HFFc6 (cell line): ENCODE results near the gene PILRA. TPM values are rescaled to one million over a fixed set of nuclear protein-coding genes. Genes with fewer than 3 reads are reported as not detected.
"Not testable (repeated sequence)": the region's sequence is repeated elsewhere in the genome, so short reads cannot be mapped to it uniquely, and the experiment has no call there.

Experiments used
- DNase-seq: peaks from one replicate; pipeline ENCODE4 v3.0.0-alpha.2; 2018
- H3K27ac Mint-ChIP-seq: 2 replicates; pipeline ENCODE4 v1.8.0; 2020; ENCODE audit warnings: mild to moderate bottlenecking, mixed read lengths
- H3K27me3 Mint-ChIP-seq: 2 replicates; pipeline ENCODE4 v1.8.0; 2021; ENCODE audit warnings: mild to moderate bottlenecking, moderate library complexity, mixed read lengths; ENCODE audit not compliant: insufficient read depth
- H3K36me3 Mint-ChIP-seq: 2 replicates; pipeline ENCODE4 v1.8.0; 2021; ENCODE audit warnings: low read depth, mixed read lengths
- H3K4me1 Mint-ChIP-seq: 2 replicates; pipeline ENCODE4 v1.8.0; 2020; ENCODE audit warnings: low read depth, mixed read lengths
- H3K4me3 Mint-ChIP-seq: 2 replicates; pipeline ENCODE4 v1.8.0; 2020; ENCODE audit warnings: mild to moderate bottlenecking, moderate library complexity, mixed read lengths
- H3K9me3 Mint-ChIP-seq: 2 replicates; pipeline ENCODE4 v1.8.0; 2020; ENCODE audit warnings: mild to moderate bottlenecking, mixed read lengths
- CTCF ChIP-seq: fragments of 200-600 bp; sonication (generic); IDR thresholded peaks from 2 replicates; pipeline ENCODE4 v1.5.0; 2021; ENCODE audit warnings: antibody characterized with exemption, mild to moderate bottlenecking
- total RNA-seq, 6 experiments: library from RNA; stranded (reverse); fragmentation: NEBNext Ultra II Directional; extraction: Animal tissue kit (Norgen Biotek cat#: 25700); gene quantifications; 2 replicates in 1 of 6; 3 replicates in 5 of 6; pipeline ENCODE4 v1.2.3, GENCODE V29; 2021

The PILRA gene
- total RNA-seq, 6 experiments from 2014 or later, result 0.30 to 0.34 (median 0.31) TPM; not detected in 2

DNA sequence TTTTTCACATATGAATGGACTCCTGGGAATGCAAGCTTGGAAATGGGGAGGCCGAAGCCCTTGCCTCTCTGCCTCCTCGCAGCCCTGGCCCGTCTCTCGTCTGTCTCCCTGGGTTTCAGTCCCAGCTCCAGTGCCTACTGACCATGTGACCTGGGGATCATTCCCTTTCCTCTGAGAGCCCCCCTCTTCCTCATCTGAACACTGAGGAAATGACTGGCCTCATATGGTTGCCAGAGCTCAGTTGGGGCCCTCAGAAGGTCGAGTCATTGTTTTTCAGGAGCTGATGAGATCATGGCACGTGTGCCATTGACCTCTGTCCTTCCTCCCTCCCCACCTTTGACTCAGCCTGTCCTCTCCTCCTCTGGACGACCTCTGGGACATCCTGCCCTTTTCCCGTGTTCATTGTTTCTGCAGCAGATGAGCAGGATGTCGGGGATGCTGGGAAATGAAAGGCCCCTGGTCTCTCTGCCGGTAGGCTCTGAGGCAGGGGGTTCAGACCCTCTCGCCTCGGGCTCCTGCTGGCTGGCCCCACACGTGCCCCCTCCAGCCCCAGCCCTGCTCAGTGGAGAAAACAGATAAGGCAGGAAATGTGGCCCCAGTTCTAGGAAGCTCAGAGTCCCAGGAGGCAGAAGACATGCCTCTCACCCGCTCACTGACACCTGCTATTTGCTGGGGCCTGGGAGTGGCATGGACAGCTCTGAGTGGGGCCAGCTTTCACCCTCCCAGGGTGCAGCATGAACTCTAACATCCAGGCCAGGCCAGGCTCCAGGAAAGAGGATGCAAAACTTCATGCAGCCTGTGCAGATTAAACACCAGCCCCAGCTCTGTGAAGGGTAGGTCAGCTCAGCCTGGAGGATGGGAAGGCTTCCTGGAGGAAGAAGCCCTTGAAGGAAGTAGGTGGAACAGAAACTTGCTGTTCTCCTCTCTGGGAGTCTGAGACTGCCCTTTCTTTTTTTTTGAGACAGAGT, 71.3 kb downstream of the PILRA start:
- Mint-ChIP-seq H3K36me3 (no peaks in the 10 kb centered on the region), H3K4me3 (peak overlapping the region; percentile 4), H3K27me3 (peaks cover 7% of the 10 kb centered on the region; the same call in 1 of the 2 replicates), H3K9me3 (no peaks in the 10 kb centered on the region), H3K27ac (peak overlapping the region; percentile 91), H3K4me1 (peaks cover 44% of the 10 kb centered on the region)
- DNase-seq, result peak; percentile 47
- TF ChIP-seq CTCF, result no peak

DNA sequence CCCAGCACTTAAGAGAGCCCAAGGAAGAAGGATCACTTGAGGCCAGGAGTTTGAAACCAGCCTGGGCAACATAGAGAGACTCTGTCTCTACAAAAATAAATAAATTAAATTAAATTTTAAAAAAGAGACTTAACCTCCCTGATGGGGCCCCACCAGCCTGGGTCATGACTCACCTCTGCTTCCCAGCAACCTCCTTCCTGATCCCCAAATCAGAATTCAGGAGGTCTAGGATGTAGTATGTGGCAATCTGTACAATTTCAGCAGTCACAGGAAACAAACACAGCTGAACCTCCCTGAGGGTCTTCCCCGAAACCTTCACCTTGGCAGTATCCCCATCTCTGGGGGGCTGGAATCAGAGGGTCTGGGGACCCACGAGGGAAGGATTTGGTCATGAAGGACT, 72.8 kb downstream of the PILRA start:
- Mint-ChIP-seq H3K36me3 (no peaks in the 10 kb centered on the region), H3K4me3 (peak overlapping the region; percentile 30; the same call in 1 of the 2 replicates), H3K9me3 (no peaks in the 10 kb centered on the region), H3K27ac (peak overlapping the region; percentile 90), H3K27me3 (peaks cover 4% of the 10 kb centered on the region; the same call in 1 of the 2 replicates), H3K4me1 (peaks cover 42% of the 10 kb centered on the region)
- peak; percentile 30 for DNase-seq
- TF ChIP-seq CTCF, result no peak

- peaks cover 42% of the 10 kb centered on the region for H3K4me1 Mint-ChIP-seq
- not testable (repeated sequence) for H3K36me3 Mint-ChIP-seq, DNase-seq, H3K4me3 Mint-ChIP-seq, H3K9me3 Mint-ChIP-seq, H3K27ac Mint-ChIP-seq, H3K27me3 Mint-ChIP-seq
Observed at GRCh38 chr7:100447363-100447762, 74.1 kb downstream of the PILRA start.

DNA sequence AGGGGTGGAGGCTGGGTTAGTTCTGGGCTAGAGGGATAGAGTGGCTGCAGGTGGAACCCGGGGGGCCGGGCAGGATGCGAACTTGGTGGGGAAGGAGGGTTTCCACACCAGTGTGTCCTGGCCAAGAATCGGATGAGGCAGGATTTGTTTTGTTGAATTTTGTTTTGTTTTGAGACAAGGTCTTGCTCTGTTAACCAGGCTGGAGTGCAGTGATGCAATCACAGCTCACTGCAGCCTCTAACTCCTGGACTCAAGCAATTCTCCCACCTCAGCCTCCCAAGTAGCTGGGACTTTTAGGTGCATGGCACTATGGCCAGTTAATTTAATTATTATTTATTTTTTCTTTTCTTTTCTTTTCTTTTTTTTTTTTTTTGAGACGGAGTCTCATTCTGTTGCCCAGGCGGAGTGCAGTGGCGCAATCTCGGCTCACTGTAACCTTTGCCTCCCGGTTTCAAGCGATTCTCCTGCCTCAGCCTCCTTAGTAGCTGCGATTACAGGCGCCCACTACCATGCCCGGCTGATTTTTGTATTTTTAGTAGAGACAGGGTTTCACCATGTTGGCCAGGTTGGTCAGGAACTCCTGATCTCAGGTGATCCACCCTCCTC, 76.0 kb downstream of the PILRA start:
- no peak overlapping the region for H3K27ac Mint-ChIP-seq
- H3K4me3 Mint-ChIP-seq, result no peak overlapping the region
- no peak for TF ChIP-seq CTCF
- H3K4me1 Mint-ChIP-seq, result peaks cover 25% of the 10 kb centered on the region
- DNase-seq, result no peak
- no peaks in the 10 kb centered on the region for H3K36me3 Mint-ChIP-seq
- no peaks in the 10 kb centered on the region for H3K9me3 Mint-ChIP-seq
- peaks cover 2% of the 10 kb centered on the region; the same call in 1 of the 2 replicates for H3K27me3 Mint-ChIP-seq

Other genes starting within 250 kb of the PILRA start
- 1 to 10 TPM; 2.3 to 3.0 (median 2.5) TPM for gene MBLAC1, start 246.5 kb upstream of the PILRA start, total RNA-seq
- 100 to 1,000 TPM in 5 of 6 experiments, 10 to 100 TPM in 1; 99.5 to 137 (median 110) TPM for gene LAMTOR4, start 224.6 kb upstream of the PILRA start, total RNA-seq
- 10 to 100 TPM; 19.1 to 23.4 (median 21.7) TPM for gene TRAPPC14, start 214.8 kb upstream of the PILRA start, total RNA-seq
- 1 to 10 TPM; 5.1 to 8.6 (median 7.1) TPM for gene GAL3ST4, start 204.9 kb upstream of the PILRA start, total RNA-seq
- 1 to 10 TPM in 3 of 6 experiments, under 1 TPM in 3; 0.57 to 1.4 (median 0.86) TPM for gene GPC2, start 196.1 kb upstream of the PILRA start, total RNA-seq
- under 1 TPM; 0.24 to 0.91 (median 0.43) TPM for gene STAG3, start 195.6 kb upstream of the PILRA start, total RNA-seq
- under 1 TPM in 4 of 6 experiments, not detected in 2; 0.51 to 0.87 (median 0.61) TPM for gene PVRIG, start 153.5 kb upstream of the PILRA start, total RNA-seq
- gene SPDYE3, start 65.8 kb upstream of the PILRA start, total RNA-seq, result not detected
- 10 to 100 TPM in 4 of 6 experiments, 1 to 10 TPM in 2; 7.0 to 12.6 (median 10.6) TPM for gene PILRB, start 15.4 kb upstream of the PILRA start, total RNA-seq
- gene ZCWPW1, start 55.2 kb downstream of the PILRA start, total RNA-seq, result 1 to 10 TPM in 4 of 6 experiments, under 1 TPM in 2; 0.55 to 1.7 (median 1.2) TPM
- 10 to 100 TPM; 38.7 to 42.9 (median 41.2) TPM for gene MEPCE, start 56.3 kb downstream of the PILRA start, total RNA-seq
- gene PPP1R35, start 63.0 kb downstream of the PILRA start, total RNA-seq, result 10 to 100 TPM; 22.9 to 33.6 (median 26.5) TPM
- 1 to 10 TPM in 3 of 6 experiments, under 1 TPM in 3; 0.66 to 1.6 (median 1.0) TPM for gene SPACDR, start 90.8 kb downstream of the PILRA start, total RNA-seq
- gene TSC22D4, start 105.7 kb downstream of the PILRA start, total RNA-seq, result 10 to 100 TPM; 50.6 to 54.5 (median 51.7) TPM
- gene NYAP1, start 110.4 kb downstream of the PILRA start, total RNA-seq, result under 1 TPM; 0.50 to 0.99 (median 0.86) TPM
- 10 to 100 TPM; 14.4 to 21.4 (median 18.9) TPM for gene AGFG2, start 165.7 kb downstream of the PILRA start, total RNA-seq
- under 1 TPM in 3 of 6 experiments, not detected in 3; 0.40 to 0.87 (median 0.55) TPM for gene SAP25, start 200.4 kb downstream of the PILRA start, total RNA-seq
- 10 to 100 TPM; 34.7 to 40.6 (median 38.5) TPM for gene LRCH4, start 212.6 kb downstream of the PILRA start, total RNA-seq
- gene FBXO24, start 212.8 kb downstream of the PILRA start, total RNA-seq, result under 1 TPM; 0.20 to 0.47 (median 0.28) TPM
- gene PCOLCE, start 228.9 kb downstream of the PILRA start, total RNA-seq, result 100 to 1,000 TPM; 291 to 396 (median 388) TPM
- gene MOSPD3, start 239.1 kb downstream of the PILRA start, total RNA-seq, result 10 to 100 TPM; 14.6 to 19.0 (median 17.4) TPM